Measurements from ENCODE around the gene PPP1CA. TPM values are rescaled to one million over a fixed set of nuclear protein-coding genes. Genes with fewer than 3 reads are reported as not detected.

The PPP1CA gene
- total RNA-seq, 1 donor, result 169 TPM

GRCh38 chr11:67391304-67392182, 10.1 kb downstream of the PPP1CA start, which contains the start of gene RAD9A:
Gene RAD9A, plus strand, starts transcription at chr11:67391986. Its CDS starts 59 bp downstream, at chr11:67392045.
- H2AFZ ChIP-seq (ENCODE audit: low read length), result peak within 1 kb of the TSS; percentile 90
- H3K4me3 ChIP-seq (ENCODE audit: insufficient read depth, low read length), result peak within 1 kb of the TSS; percentile 87
- H3K9me3 ChIP-seq (ENCODE audit: low read depth, low read length), result no peaks in the 10 kb centered on the region
- H3K27ac ChIP-seq (ENCODE audit: low read depth, low read length), result peak within 1 kb of the TSS; percentile 83
- H3K36me3 ChIP-seq (ENCODE audit: insufficient read depth, low read length), result peaks cover 6% of the 10 kb centered on the region
- H3K27me3 ChIP-seq (ENCODE audit: insufficient read depth, low read length), result no peaks in the 10 kb centered on the region
- TF ChIP-seq CTCF (IDR thresholded peaks at IDR 0.05; ENCODE audit: extremely low read depth, low read depth, low read length), result no peak
- peaks cover 24% of the 10 kb centered on the region for H3K79me2 ChIP-seq (ENCODE audit: insufficient read depth, low read length)
- DNase-seq (ENCODE audit: insufficient read length, low spot score, missing footprints), result peak; percentile 100
- peak within 1 kb of the TSS; percentile 99 for H3K4me2 ChIP-seq (ENCODE audit: insufficient read depth, low read length)
- no peaks in the 10 kb centered on the region for H4K20me1 ChIP-seq (ENCODE audit: insufficient read depth, low read length)
- H3K4me1 ChIP-seq (ENCODE audit: insufficient read depth, low read length), result peaks cover 13% of the 10 kb centered on the region

GRCh38 chr11:67390947-67391303, 10.7 kb downstream of the PPP1CA start:
- Histone ChIP-seq H3K27me3 (ENCODE audit: insufficient read depth, low read length) (no peaks in the 10 kb centered on the region), H3K4me2 (ENCODE audit: insufficient read depth, low read length) (peak overlapping the region; percentile 99), H4K20me1 (ENCODE audit: insufficient read depth, low read length) (no peaks in the 10 kb centered on the region), H3K79me2 (ENCODE audit: insufficient read depth, low read length) (peaks cover 24% of the 10 kb centered on the region), H3K36me3 (ENCODE audit: insufficient read depth, low read length) (no peaks in the 10 kb centered on the region), H3K4me3 (ENCODE audit: insufficient read depth, low read length) (peak overlapping the region; percentile 87), H3K9me3 (ENCODE audit: low read depth, low read length) (no peaks in the 10 kb centered on the region), H3K27ac (ENCODE audit: low read depth, low read length) (peak overlapping the region; percentile 83), H2AFZ (ENCODE audit: low read length) (peak overlapping the region; percentile 90), H3K4me1 (ENCODE audit: insufficient read depth, low read length) (peaks cover 13% of the 10 kb centered on the region)
- DNase-seq (ENCODE audit: insufficient read length, low spot score, missing footprints), result peak; percentile 46
- TF ChIP-seq CTCF (IDR thresholded peaks at IDR 0.05; ENCODE audit: extremely low read depth, low read depth, low read length), result no peak

GRCh38 chr11:67389477-67389876, 12.2 kb downstream of the PPP1CA start:
- no peak overlapping the region for H2AFZ ChIP-seq (ENCODE audit: low read length)
- H3K4me2 ChIP-seq (ENCODE audit: insufficient read depth, low read length), result no peak overlapping the region
- TF ChIP-seq CTCF (IDR thresholded peaks at IDR 0.05; ENCODE audit: extremely low read depth, low read depth, low read length), result peak; percentile 52
- no peak overlapping the region for H3K27ac ChIP-seq (ENCODE audit: low read depth, low read length)
- DNase-seq (ENCODE audit: insufficient read length, low spot score, missing footprints), result peak; percentile 75
- H3K9me3 ChIP-seq (ENCODE audit: low read depth, low read length), result no peaks in the 10 kb centered on the region
- H3K27me3 ChIP-seq (ENCODE audit: insufficient read depth, low read length), result no peaks in the 10 kb centered on the region
- peaks cover 24% of the 10 kb centered on the region for H3K4me1 ChIP-seq (ENCODE audit: insufficient read depth, low read length)
- no peak overlapping the region for H3K4me3 ChIP-seq (ENCODE audit: insufficient read depth, low read length)
- peaks cover 24% of the 10 kb centered on the region for H3K79me2 ChIP-seq (ENCODE audit: insufficient read depth, low read length)
- H3K36me3 ChIP-seq (ENCODE audit: insufficient read depth, low read length), result no peaks in the 10 kb centered on the region
- no peaks in the 10 kb centered on the region for H4K20me1 ChIP-seq (ENCODE audit: insufficient read depth, low read length)

- Histone ChIP-seq H3K27ac (ENCODE audit: low read depth, low read length) (no peak overlapping the region), H3K4me1 (ENCODE audit: insufficient read depth, low read length) (peaks cover 23% of the 10 kb centered on the region), H3K4me3 (ENCODE audit: insufficient read depth, low read length) (no peak overlapping the region), H4K20me1 (ENCODE audit: insufficient read depth, low read length) (no peaks in the 10 kb centered on the region), H3K9me3 (ENCODE audit: low read depth, low read length) (no peaks in the 10 kb centered on the region), H3K4me2 (ENCODE audit: insufficient read depth, low read length) (no peak overlapping the region), H2AFZ (ENCODE audit: low read length) (no peak overlapping the region), H3K27me3 (ENCODE audit: insufficient read depth, low read length) (no peaks in the 10 kb centered on the region), H3K36me3 (ENCODE audit: insufficient read depth, low read length) (no peaks in the 10 kb centered on the region), H3K79me2 (ENCODE audit: insufficient read depth, low read length) (peaks cover 16% of the 10 kb centered on the region)
- TF ChIP-seq CTCF (IDR thresholded peaks at IDR 0.05; ENCODE audit: extremely low read depth, low read depth, low read length), result no peak
- DNase-seq (ENCODE audit: insufficient read length, low spot score, missing footprints), result peak; percentile 4
Observed at GRCh38 chr11:67387518-67387917, 14.1 kb downstream of the PPP1CA start.
